Measurements from ENCODE around the gene RDX.

GRCh38 chr11:110184456-110184855 lies 112.0 kb downstream of the RDX start:
- no peak for TF ChIP-seq CTCF (IDR thresholded peaks at IDR 0.05)
- no peak for TF ChIP-seq POLR2A (IDR thresholded peaks at IDR 0.05)
